WTC11 (cell line): Measurements from ENCODE around the gene MMAB. TPM values are rescaled to one million over a fixed set of nuclear protein-coding genes. Genes with fewer than 3 reads are reported as not detected.

Experiments used
- ATAC-seq: fragments of 200-7000 bp; cut with Tn5 transposase; 2 replicates; pipeline ENCODE4 v1.10.0; 2021; ENCODE audit warnings: mild to moderate bottlenecking, moderate library complexity
- CTCF ChIA-PET: fragments of 300-600 bp; sonication (Branson Sonifier 250); formaldehyde crosslinking; loops from one replicate; lab custom pipeline; 2021; ENCODE audit warnings: antibody characterized with exemption; lab: Charles Lee
- POLR2A ChIA-PET: fragments of 350-600 bp; sonication (Branson Sonifier 250); formaldehyde crosslinking; loops from one replicate; lab custom pipeline; 2021; ENCODE audit warnings: antibody characterized with exemption; lab: Charles Lee
- DNase-seq: peaks from one replicate; pipeline ENCODE4 v3.0.0; 2021; ENCODE audit warnings: low spot score
- H3K27ac Mint-ChIP-seq: 2 replicates; pipeline ENCODE4 v1.8.0; 2021; ENCODE audit warnings: mixed read lengths
- H3K27me3 Mint-ChIP-seq: 2 replicates; pipeline ENCODE4 v1.8.0; 2021; ENCODE audit warnings: low read depth, mild to moderate bottlenecking, moderate library complexity, mixed read lengths
- H3K36me3 Mint-ChIP-seq: 2 replicates; pipeline ENCODE4 v1.8.0; 2021; ENCODE audit warnings: mixed read lengths
- H3K4me1 Mint-ChIP-seq: 2 replicates; pipeline ENCODE4 v1.8.0; 2022; ENCODE audit warnings: mixed read lengths
- H3K4me3 Mint-ChIP-seq: 2 replicates; pipeline ENCODE4 v1.8.0; 2021; ENCODE audit warnings: mild to moderate bottlenecking, moderate library complexity, mixed read lengths
- H3K9me3 Mint-ChIP-seq: 2 replicates; pipeline ENCODE4 v1.8.0; 2021; ENCODE audit warnings: mixed read lengths
- CREM ChIP-seq: sonication (generic); formaldehyde crosslinking; IDR thresholded peaks from 2 replicates; pipeline ENCODE4 v1.8.1; 2022; ENCODE audit warnings: mild to moderate bottlenecking, missing genetic modification reagents, moderate library complexity
- ESRRA ChIP-seq: sonication (generic); formaldehyde crosslinking; IDR thresholded peaks from 2 replicates; pipeline ENCODE4 v1.8.1; 2022; ENCODE audit warnings: mild to moderate bottlenecking, missing genetic modification reagents, borderline replicate concordance
- ETV6 ChIP-seq: sonication (generic); formaldehyde crosslinking; IDR thresholded peaks from 2 replicates; pipeline ENCODE4 v1.8.1; 2022; ENCODE audit warnings: mild to moderate bottlenecking, missing genetic modification reagents
- GABPB1 ChIP-seq: sonication (generic); formaldehyde crosslinking; IDR thresholded peaks from 2 replicates; pipeline ENCODE4 v1.8.1; 2023; ENCODE audit warnings: mild to moderate bottlenecking, missing genetic modification reagents
- KAT7 ChIP-seq: sonication (generic); formaldehyde crosslinking; IDR thresholded peaks from 2 replicates; pipeline ENCODE4 v1.8.1; 2023; ENCODE audit warnings: missing genetic modification reagents, mild to moderate bottlenecking, borderline replicate concordance
- MXD4 ChIP-seq: fragments of 250-450 bp; sonication (Bioruptor Pico); IDR thresholded peaks from 2 replicates; pipeline ENCODE4 v1.8.0; 2021; ENCODE audit warnings: mild to moderate bottlenecking, moderate library complexity, borderline replicate concordance
- MYBL2 ChIP-seq: sonication (generic); formaldehyde crosslinking; IDR thresholded peaks from 2 replicates; pipeline ENCODE4 v1.8.1; 2023; ENCODE audit warnings: mild to moderate bottlenecking, moderate library complexity, missing genetic modification reagents
- NR1H2 ChIP-seq: sonication (generic); formaldehyde crosslinking; IDR thresholded peaks from 2 replicates; pipeline ENCODE4 v1.9.0; 2021; ENCODE audit warnings: mild to moderate bottlenecking, moderate library complexity, missing genetic modification reagents
- RELA ChIP-seq: sonication (generic); formaldehyde crosslinking; IDR thresholded peaks from 2 replicates; pipeline ENCODE4 v1.8.1; 2022; ENCODE audit warnings: missing genetic modification reagents, mild to moderate bottlenecking, borderline replicate concordance
- SP1 ChIP-seq: sonication (generic); formaldehyde crosslinking; conservative IDR thresholded peaks from 2 replicates; pipeline ENCODE4 v1.8.1; 2022; ENCODE audit warnings: missing genetic modification reagents
- TP53 ChIP-seq: sonication (generic); formaldehyde crosslinking; IDR thresholded peaks from 2 replicates; pipeline ENCODE4 v1.8.1; 2023; ENCODE audit warnings: mild to moderate bottlenecking, missing genetic modification reagents
- ZBTB21 ChIP-seq: sonication (generic); formaldehyde crosslinking; IDR thresholded peaks from 2 replicates; pipeline ENCODE4 v1.8.1; 2023; ENCODE audit warnings: mild to moderate bottlenecking, missing genetic modification reagents, borderline replicate concordance
- ZNF121 ChIP-seq: sonication (generic); formaldehyde crosslinking; IDR thresholded peaks from 2 replicates; pipeline ENCODE4 v1.8.0; 2023; ENCODE audit warnings: missing genetic modification reagents
- ZNF281 ChIP-seq: sonication (generic); formaldehyde crosslinking; IDR thresholded peaks from 2 replicates; pipeline ENCODE4 v1.8.0; 2023; ENCODE audit warnings: mild to moderate bottlenecking, missing genetic modification reagents
- ZSCAN18 ChIP-seq: fragments of 250-450 bp; sonication (Bioruptor Pico); IDR thresholded peaks from 2 replicates; pipeline ENCODE4 v2.1.2; 2022; ENCODE audit warnings: mild to moderate bottlenecking, moderate library complexity
- total RNA-seq: library from RNA; stranded (reverse); gene quantifications from 3 replicates; pipeline ENCODE4 v1.2.3, GENCODE V29; 2021
- TF ChIP-seq, protein P1 (sequence below): sonication (generic); formaldehyde crosslinking; IDR thresholded peaks from 2 replicates; pipeline ENCODE4 v1.8.1; 2023; ENCODE audit warnings: mild to moderate bottlenecking, moderate library complexity, missing genetic modification reagents
- TF ChIP-seq, protein P2 (sequence below): sonication (generic); formaldehyde crosslinking; IDR thresholded peaks from 2 replicates; pipeline ENCODE4 v1.8.1; 2022; ENCODE audit warnings: mild to moderate bottlenecking, missing genetic modification reagents, moderate library complexity, borderline replicate concordance
- TF ChIP-seq, protein P3 (sequence below): fragments of 250-450 bp; sonication (Bioruptor Pico); IDR thresholded peaks from 2 replicates; pipeline ENCODE4 v1.8.0; 2021; ENCODE audit warnings: mild to moderate bottlenecking

Gene MMAB
- total RNA-seq, 1 experiment from 2014 or later: 22.0 TPM

- no peak for TF ChIP-seq CREM (CRISPR knock-in tag)
- TF ChIP-seq ZSCAN18: no peak
- TF ChIP-seq GABPB1 (CRISPR knock-in tag): no peak
- TF ChIP-seq, protein P1, sequence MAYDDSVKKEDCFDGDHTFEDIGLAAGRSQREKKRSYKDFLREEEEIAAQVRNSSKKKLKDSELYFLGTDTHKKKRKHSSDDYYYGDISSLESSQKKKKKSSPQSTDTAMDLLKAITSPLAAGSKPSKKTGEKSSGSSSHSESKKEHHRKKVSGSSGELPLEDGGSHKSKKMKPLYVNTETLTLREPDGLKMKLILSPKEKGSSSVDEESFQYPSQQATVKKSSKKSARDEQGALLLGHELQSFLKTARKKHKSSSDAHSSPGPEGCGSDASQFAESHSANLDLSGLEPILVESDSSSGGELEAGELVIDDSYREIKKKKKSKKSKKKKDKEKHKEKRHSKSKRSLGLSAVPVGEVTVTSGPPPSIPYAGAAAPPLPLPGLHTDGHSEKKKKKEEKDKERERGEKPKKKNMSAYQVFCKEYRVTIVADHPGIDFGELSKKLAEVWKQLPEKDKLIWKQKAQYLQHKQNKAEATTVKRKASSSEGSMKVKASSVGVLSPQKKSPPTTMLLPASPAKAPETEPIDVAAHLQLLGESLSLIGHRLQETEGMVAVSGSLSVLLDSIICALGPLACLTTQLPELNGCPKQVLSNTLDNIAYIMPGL (CRISPR knock-in tag): no peak
- no peak for TF ChIP-seq ESRRA (CRISPR knock-in tag)
- TF ChIP-seq, protein P2, sequence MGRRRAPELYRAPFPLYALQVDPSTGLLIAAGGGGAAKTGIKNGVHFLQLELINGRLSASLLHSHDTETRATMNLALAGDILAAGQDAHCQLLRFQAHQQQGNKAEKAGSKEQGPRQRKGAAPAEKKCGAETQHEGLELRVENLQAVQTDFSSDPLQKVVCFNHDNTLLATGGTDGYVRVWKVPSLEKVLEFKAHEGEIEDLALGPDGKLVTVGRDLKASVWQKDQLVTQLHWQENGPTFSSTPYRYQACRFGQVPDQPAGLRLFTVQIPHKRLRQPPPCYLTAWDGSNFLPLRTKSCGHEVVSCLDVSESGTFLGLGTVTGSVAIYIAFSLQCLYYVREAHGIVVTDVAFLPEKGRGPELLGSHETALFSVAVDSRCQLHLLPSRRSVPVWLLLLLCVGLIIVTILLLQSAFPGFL (CRISPR knock-in tag): no peak
- TF ChIP-seq KAT7 (CRISPR knock-in tag): no peak
- TF ChIP-seq NR1H2 (CRISPR knock-in tag): no peak
- no peak for TF ChIP-seq ETV6 (CRISPR knock-in tag)
- ChIA-PET POLR2A (no interaction called here), CTCF (no interaction called here)
- H3K4me3 Mint-ChIP-seq: no peak overlapping the region
- H3K27ac Mint-ChIP-seq: no peak overlapping the region
- no peaks in the 10 kb centered on the region; the same call in 1 of the 2 replicates for H3K27me3 Mint-ChIP-seq
- no peaks in the 10 kb centered on the region for H3K9me3 Mint-ChIP-seq
- ATAC-seq (no peak), DNase-seq (no peak)
- H3K4me1 Mint-ChIP-seq: no peaks in the 10 kb centered on the region
- H3K36me3 Mint-ChIP-seq: no peaks in the 10 kb centered on the region
These were observed 30.4 kb downstream of the MMAB start for GRCh38 chr12:109542876-109543275.

DNA sequence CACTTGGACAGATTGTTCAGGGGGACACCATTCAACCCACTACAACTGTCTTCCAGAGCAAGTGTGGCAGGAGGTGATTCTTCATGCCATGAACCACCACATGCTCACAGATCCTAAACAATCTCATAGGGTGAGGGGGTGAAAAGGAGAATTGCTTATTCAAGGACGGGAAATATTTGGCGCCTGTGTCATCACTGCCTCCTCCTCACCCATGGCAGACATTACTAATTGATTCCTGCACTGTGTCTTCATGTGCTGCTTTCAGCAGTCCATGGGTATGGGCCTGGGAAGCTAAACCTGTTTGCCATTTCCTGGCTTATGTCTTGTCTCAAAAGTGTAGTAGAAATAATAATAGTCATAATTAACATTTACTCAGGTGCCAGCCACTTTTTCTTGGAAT is 31.3 kb downstream of the MMAB start:
- POLR2A ChIA-PET: no interaction called here
- CTCF ChIA-PET: interaction anchor here (0.9 kb wide), 1 partner anchor 67 kb away, joined by 3 read pairs; no protein-coding TSS in a partner anchor
- H3K9me3 Mint-ChIP-seq: no peaks in the 10 kb centered on the region

More for the DNA sequence above, 31.3 kb downstream of the MMAB start:
- H3K27me3 Mint-ChIP-seq: no peaks in the 10 kb centered on the region; the same call in 1 of the 2 replicates
- DNase-seq (no peak), ATAC-seq (no peak)
- H3K4me1 Mint-ChIP-seq: no peaks in the 10 kb centered on the region
- H3K36me3 Mint-ChIP-seq: no peaks in the 10 kb centered on the region
- TF ChIP-seq GABPB1 (CRISPR knock-in tag) (no peak), TP53 (no peak), RELA (CRISPR knock-in tag) (no peak), ZNF281 (no peak), ZNF121 (CRISPR knock-in tag) (no peak), MYBL2 (no peak), KAT7 (CRISPR knock-in tag) (no peak), ZBTB21 (CRISPR knock-in tag) (no peak), SP1 (CRISPR knock-in tag) (no peak), MXD4 (CRISPR knock-in tag) (no peak)
- TF ChIP-seq, protein P3, sequence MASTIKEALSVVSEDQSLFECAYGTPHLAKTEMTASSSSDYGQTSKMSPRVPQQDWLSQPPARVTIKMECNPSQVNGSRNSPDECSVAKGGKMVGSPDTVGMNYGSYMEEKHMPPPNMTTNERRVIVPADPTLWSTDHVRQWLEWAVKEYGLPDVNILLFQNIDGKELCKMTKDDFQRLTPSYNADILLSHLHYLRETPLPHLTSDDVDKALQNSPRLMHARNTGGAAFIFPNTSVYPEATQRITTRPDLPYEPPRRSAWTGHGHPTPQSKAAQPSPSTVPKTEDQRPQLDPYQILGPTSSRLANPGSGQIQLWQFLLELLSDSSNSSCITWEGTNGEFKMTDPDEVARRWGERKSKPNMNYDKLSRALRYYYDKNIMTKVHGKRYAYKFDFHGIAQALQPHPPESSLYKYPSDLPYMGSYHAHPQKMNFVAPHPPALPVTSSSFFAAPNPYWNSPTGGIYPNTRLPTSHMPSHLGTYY (CRISPR knock-in tag): no peak
- TF ChIP-seq, protein P2 (CRISPR knock-in tag): no peak
- H3K4me3 Mint-ChIP-seq: no peak overlapping the region
- no peak overlapping the region; the same call in 1 of the 2 replicates for H3K27ac Mint-ChIP-seq
